CD4-positive, alpha-beta T cell (primary cell): ENCODE results near the gene DCTN1. TPM values are rescaled to one million over a fixed set of nuclear protein-coding genes. Genes with fewer than 3 reads are reported as not detected.
A peak's percentile ranks its signal among the peaks of the same experiment; 100 is the strongest.

ENCODE experiments used
- ATAC-seq: fragments of 200-7000 bp; cut with Tn5 transposase; one replicate; pipeline ENCODE4 v1.10.0; 2022; ENCODE audit warnings: mild to moderate bottlenecking; ENCODE audit not compliant: poor library complexity
- CTCF ChIA-PET: fragments of 350-600 bp; sonication (Branson Sonifier 250); formaldehyde crosslinking; loops from one replicate; lab custom pipeline; 2021; ENCODE audit warnings: antibody characterized with exemption, inconsistent platforms; lab: Charles Lee
- POLR2A ChIA-PET: fragments of 350-600 bp; sonication (Branson Sonifier 250); formaldehyde crosslinking; loops from one replicate; lab custom pipeline; 2021; ENCODE audit warnings: antibody characterized with exemption, inconsistent platforms; lab: Charles Lee
- DNase-seq, 14 experiments: peaks; one replicate each; pipeline ENCODE4 v3.0.0-alpha.2; 2013 to 2020; ENCODE audit warnings: mixed read lengths in 2 of 14
- H3K27ac ChIP-seq, 2 donors: one replicate each; pipeline versions ENCODE4 v1.5.1 to v1.7.0; 2013; ENCODE audit warnings: low read length in 2 of 2, low read depth in 1 of 2, mild to moderate bottlenecking in 1 of 2
- H3K27me3 ChIP-seq, 2 experiments: 1 replicate in 1 of 2; 2 replicates in 1 of 2; pipeline versions ENCODE4 v1.6.1 to v1.7.0; 2013; ENCODE audit warnings: low read length in 2 of 2, control low read depth in 1 of 2, mild to moderate bottlenecking in 1 of 2, moderate library complexity in 1 of 2; ENCODE audit not compliant: insufficient read depth in 2 of 2, control insufficient read depth in 1 of 2
- H3K36me3 ChIP-seq: one replicate; pipeline ENCODE4 v1.6.1; 2013; ENCODE audit warnings: low read length, control low read depth; ENCODE audit not compliant: insufficient read depth
- H3K4me1 ChIP-seq: one replicate; pipeline ENCODE4 v1.6.1; 2013; ENCODE audit warnings: low read length, control low read depth; ENCODE audit not compliant: insufficient read depth
- H3K4me3 ChIP-seq: one replicate; pipeline ENCODE4 v1.5.1; 2013; ENCODE audit warnings: mild to moderate bottlenecking, low read length, moderate library complexity
- H3K9me3 ChIP-seq, 2 experiments: 1 replicate in 1 of 2; 2 replicates in 1 of 2; pipeline versions ENCODE4 v1.6.1 to v1.7.0; 2013; ENCODE audit warnings: low read length in 2 of 2, mild to moderate bottlenecking in 2 of 2, control low read depth in 1 of 2, moderate library complexity in 1 of 2; ENCODE audit not compliant: control insufficient read depth in 1 of 2, insufficient read depth in 1 of 2
- H3K27ac Mint-ChIP-seq: one replicate; pipeline ENCODE4 v1.8.0; 2020; ENCODE audit warnings: mixed read lengths
- H3K27me3 Mint-ChIP-seq: one replicate; pipeline ENCODE4 v1.8.0; 2021; ENCODE audit warnings: mixed read lengths
- H3K36me3 Mint-ChIP-seq: one replicate; pipeline ENCODE4 v1.8.0; 2021; ENCODE audit warnings: low read depth, mixed read lengths
- H3K4me1 Mint-ChIP-seq: one replicate; pipeline ENCODE4 v1.8.0; 2021; ENCODE audit warnings: low read depth, mixed read lengths
- H3K4me3 Mint-ChIP-seq: one replicate; pipeline ENCODE4 v1.8.0; 2020; ENCODE audit warnings: mild to moderate bottlenecking, mixed read lengths
- H3K9me3 Mint-ChIP-seq: one replicate; pipeline ENCODE4 v1.8.0; 2020; ENCODE audit warnings: mixed read lengths
- CTCF ChIP-seq: fragments of 200-600 bp; IDR thresholded peaks from one replicate; pipeline ENCODE4 v1.8.0; 2022; ENCODE audit warnings: antibody characterized with exemption, mild to moderate bottlenecking
- intact Hi-C, 2 experiments: fragments of 100-400 bp; cut with DNase I in 1 of 2; cut with micrococcal nuclease in 1 of 2; formaldehyde crosslinking; loops; one replicate each; pipeline versions ENCODE4 v1.15.1 to v1.9.0; 2023 to 2025; cut with DNase I, micrococcal nuclease
- total RNA-seq, 174 experiments: library from RNA in 2 of 174; stranded (reverse) in 2 of 174; gene quantifications; one replicate each; pipeline ENCODE4 v1.2.3 and lab custom pipeline; 2021 to 2026

DCTN1 gene
- total RNA-seq, 2 experiments from 2014 or later: 51.4 to 60.7 TPM

- Mint-ChIP-seq H3K4me1 (peaks cover 30% of the 10 kb centered on the region), H3K9me3 (no peaks in the 10 kb centered on the region), H3K36me3 (peaks cover 16% of the 10 kb centered on the region), H3K27me3 (no peaks in the 10 kb centered on the region), H3K27ac (peak overlapping the region; percentile 47), H3K4me3 (no peak overlapping the region)
- Histone ChIP-seq H3K27ac (no peak overlapping the region), H3K4me1 (peaks cover 20% of the 10 kb centered on the region), H3K4me3 (no peak overlapping the region), H3K36me3 (peaks cover 11% of the 10 kb centered on the region), H3K9me3 (no peaks in the 10 kb centered on the region), H3K27me3 (no peaks in the 10 kb centered on the region)
- TF ChIP-seq CTCF: no peak
- intact Hi-C loops: loop anchor here in 1 of 2 experiments (5.0 kb wide), 1 partner anchor 48 kb away; the partner anchor contains the start of gene MRPL53
- ATAC-seq (no peak), DNase-seq (no peak)
- ChIA-PET CTCF (no interaction called here), POLR2A (no interaction called here)
Observed at GRCh38 chr2:74424139-74424992, 44.3 kb upstream of the DCTN1 start.

GRCh38 chr2:74423231-74424095, 43.4 kb upstream of the DCTN1 start:
- no peak overlapping the region for H3K4me3 ChIP-seq
- intact Hi-C loops: loop anchor here in 1 of 2 experiments (5.0 kb wide), 1 partner anchor 49 kb away; the partner anchor contains the start of gene MRPL53
- POLR2A ChIA-PET: interaction anchor here (1.1 to 2.9 kb wide), 3 partner anchors 10 to 31 kb away, joined by 3 to 23 read pairs (median 3); partner anchors contain the start of gene INO80B
- Mint-ChIP-seq H3K9me3 (no peaks in the 10 kb centered on the region), H3K36me3 (peaks cover 16% of the 10 kb centered on the region), H3K27ac (peak overlapping the region; percentile 96), H3K27me3 (no peaks in the 10 kb centered on the region), H3K4me3 (peak overlapping the region; percentile 100), H3K4me1 (peaks cover 30% of the 10 kb centered on the region)
- DNase-seq (no peak), ATAC-seq (no peak)
- no peaks in the 10 kb centered on the region for H3K9me3 ChIP-seq
- peaks cover 11% of the 10 kb centered on the region for H3K36me3 ChIP-seq
- CTCF ChIA-PET: no interaction called here
- no peak overlapping the region for H3K27ac ChIP-seq
- no peak for TF ChIP-seq CTCF
- H3K4me1 ChIP-seq: peaks cover 20% of the 10 kb centered on the region
- no peaks in the 10 kb centered on the region for H3K27me3 ChIP-seq
